ENCODE results near the gene C4BPA.

DNA sequence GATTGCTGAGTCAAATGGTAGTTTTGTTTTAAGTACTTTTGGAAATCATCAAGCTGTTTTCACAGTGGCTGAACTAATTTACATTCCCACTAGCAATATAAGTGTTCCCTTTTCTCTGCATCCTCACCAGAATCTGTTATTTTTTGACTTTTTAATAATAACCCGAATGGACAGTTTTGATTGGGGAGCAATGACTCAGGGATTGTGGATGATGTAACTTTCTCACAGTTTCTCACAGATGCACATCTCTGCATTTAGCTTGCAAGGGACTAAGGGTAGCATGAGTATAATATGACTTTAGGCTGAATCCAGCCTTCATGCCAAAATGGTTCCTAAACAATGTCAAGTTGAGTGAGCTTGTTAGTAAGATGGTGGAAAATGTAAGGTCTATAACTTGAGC is 90.2 kb downstream of the C4BPA start:
- no peak for TF ChIP-seq ZFP30 (CRISPR knock-in tag; IDR thresholded peaks at IDR 0.05)
- TF ChIP-seq CSDC2 (CRISPR knock-in tag; IDR thresholded peaks at IDR 0.05) = no peak
- TF ChIP-seq, protein P1, sequence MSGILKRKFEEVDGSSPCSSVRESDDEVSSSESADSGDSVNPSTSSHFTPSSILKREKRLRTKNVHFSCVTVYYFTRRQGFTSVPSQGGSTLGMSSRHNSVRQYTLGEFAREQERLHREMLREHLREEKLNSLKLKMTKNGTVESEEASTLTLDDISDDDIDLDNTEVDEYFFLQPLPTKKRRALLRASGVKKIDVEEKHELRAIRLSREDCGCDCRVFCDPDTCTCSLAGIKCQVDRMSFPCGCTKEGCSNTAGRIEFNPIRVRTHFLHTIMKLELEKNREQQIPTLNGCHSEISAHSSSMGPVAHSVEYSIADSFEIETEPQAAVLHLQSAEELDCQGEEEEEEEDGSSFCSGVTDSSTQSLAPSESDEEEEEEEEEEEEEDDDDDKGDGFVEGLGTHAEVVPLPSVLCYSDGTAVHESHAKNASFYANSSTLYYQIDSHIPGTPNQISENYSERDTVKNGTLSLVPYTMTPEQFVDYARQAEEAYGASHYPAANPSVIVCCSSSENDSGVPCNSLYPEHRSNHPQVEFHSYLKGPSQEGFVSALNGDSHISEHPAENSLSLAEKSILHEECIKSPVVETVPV (CRISPR knock-in tag; IDR thresholded peaks at IDR 0.05) = no peak
- TF ChIP-seq, protein P2, sequence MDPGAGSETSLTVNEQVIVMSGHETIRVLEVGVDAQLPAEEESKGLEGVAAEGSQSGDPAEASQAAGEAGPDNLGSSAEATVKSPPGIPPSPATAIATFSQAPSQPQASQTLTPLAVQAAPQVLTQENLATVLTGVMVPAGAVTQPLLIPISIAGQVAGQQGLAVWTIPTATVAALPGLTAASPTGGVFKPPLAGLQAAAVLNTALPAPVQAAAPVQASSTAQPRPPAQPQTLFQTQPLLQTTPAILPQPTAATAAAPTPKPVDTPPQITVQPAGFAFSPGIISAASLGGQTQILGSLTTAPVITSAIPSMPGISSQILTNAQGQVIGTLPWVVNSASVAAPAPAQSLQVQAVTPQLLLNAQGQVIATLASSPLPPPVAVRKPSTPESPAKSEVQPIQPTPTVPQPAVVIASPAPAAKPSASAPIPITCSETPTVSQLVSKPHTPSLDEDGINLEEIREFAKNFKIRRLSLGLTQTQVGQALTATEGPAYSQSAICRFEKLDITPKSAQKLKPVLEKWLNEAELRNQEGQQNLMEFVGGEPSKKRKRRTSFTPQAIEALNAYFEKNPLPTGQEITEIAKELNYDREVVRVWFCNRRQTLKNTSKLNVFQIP (CRISPR knock-in tag; IDR thresholded peaks at IDR 0.05; ENCODE audit: borderline replicate concordance, low read depth) = no peak
- TF ChIP-seq, protein P3, sequence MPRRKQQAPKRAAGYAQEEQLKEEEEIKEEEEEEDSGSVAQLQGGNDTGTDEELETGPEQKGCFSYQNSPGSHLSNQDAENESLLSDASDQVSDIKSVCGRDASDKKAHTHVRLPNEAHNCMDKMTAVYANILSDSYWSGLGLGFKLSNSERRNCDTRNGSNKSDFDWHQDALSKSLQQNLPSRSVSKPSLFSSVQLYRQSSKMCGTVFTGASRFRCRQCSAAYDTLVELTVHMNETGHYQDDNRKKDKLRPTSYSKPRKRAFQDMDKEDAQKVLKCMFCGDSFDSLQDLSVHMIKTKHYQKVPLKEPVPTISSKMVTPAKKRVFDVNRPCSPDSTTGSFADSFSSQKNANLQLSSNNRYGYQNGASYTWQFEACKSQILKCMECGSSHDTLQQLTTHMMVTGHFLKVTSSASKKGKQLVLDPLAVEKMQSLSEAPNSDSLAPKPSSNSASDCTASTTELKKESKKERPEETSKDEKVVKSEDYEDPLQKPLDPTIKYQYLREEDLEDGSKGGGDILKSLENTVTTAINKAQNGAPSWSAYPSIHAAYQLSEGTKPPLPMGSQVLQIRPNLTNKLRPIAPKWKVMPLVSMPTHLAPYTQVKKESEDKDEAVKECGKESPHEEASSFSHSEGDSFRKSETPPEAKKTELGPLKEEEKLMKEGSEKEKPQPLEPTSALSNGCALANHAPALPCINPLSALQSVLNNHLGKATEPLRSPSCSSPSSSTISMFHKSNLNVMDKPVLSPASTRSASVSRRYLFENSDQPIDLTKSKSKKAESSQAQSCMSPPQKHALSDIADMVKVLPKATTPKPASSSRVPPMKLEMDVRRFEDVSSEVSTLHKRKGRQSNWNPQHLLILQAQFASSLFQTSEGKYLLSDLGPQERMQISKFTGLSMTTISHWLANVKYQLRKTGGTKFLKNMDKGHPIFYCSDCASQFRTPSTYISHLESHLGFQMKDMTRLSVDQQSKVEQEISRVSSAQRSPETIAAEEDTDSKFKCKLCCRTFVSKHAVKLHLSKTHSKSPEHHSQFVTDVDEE (CRISPR knock-in tag; IDR thresholded peaks at IDR 0.05) = no peak
- TF ChIP-seq ARNTL (CRISPR knock-in tag; IDR thresholded peaks at IDR 0.05; ENCODE audit: borderline replicate concordance, low read depth) = no peak
- TF ChIP-seq GLIS3 (CRISPR knock-in tag; IDR thresholded peaks at IDR 0.05) = no peak
